Endothelial cell (in vitro differentiated cells): ENCODE measurements around the gene LIG1. TPM values are rescaled to one million over a fixed set of nuclear protein-coding genes. Genes with fewer than 3 reads are reported as not detected.

Experiments
- DNase-seq: peaks from one replicate; pipeline ENCODE4 v3.0.0; 2021; ENCODE audit warnings: low spot score
- H3K27ac Mint-ChIP-seq: one replicate; pipeline ENCODE4 v1.8.0; 2021; ENCODE audit warnings: mixed read lengths, inconsistent platforms; ENCODE audit not compliant: unreplicated experiment
- H3K27me3 Mint-ChIP-seq: one replicate; pipeline ENCODE4 v1.8.0; 2021; ENCODE audit warnings: mild to moderate bottlenecking, moderate library complexity, mixed read lengths, inconsistent platforms; ENCODE audit not compliant: unreplicated experiment
- H3K36me3 Mint-ChIP-seq: one replicate; pipeline ENCODE4 v1.8.0; 2021; ENCODE audit warnings: mild to moderate bottlenecking, low read depth, mixed read lengths, inconsistent platforms; ENCODE audit not compliant: unreplicated experiment
- H3K4me1 Mint-ChIP-seq: one replicate; pipeline ENCODE4 v1.8.0; 2021; ENCODE audit warnings: mild to moderate bottlenecking, mixed read lengths, inconsistent platforms; ENCODE audit not compliant: unreplicated experiment
- H3K4me3 Mint-ChIP-seq: one replicate; pipeline ENCODE4 v1.8.0; 2021; ENCODE audit warnings: mild to moderate bottlenecking, mixed read lengths, inconsistent platforms; ENCODE audit not compliant: unreplicated experiment
- H3K9me3 Mint-ChIP-seq: one replicate; pipeline ENCODE4 v1.8.0; 2021; ENCODE audit warnings: mixed read lengths, inconsistent platforms; ENCODE audit not compliant: unreplicated experiment
- total RNA-seq: library from RNA; stranded (reverse); fragmentation: NEBNext Ultra II Directional; extraction: Animal tissue kit (Norgen Biotek cat#: 25700); gene quantifications from one replicate; pipeline ENCODE4 v1.2.1, GENCODE V29; 2021; ENCODE audit not compliant: unreplicated experiment
- TF ChIP-seq, protein P1 (sequence below): fragments of 200-600 bp; sonication (generic); IDR thresholded peaks from one replicate; pipeline ENCODE4 v1.5.0; 2021; ENCODE audit warnings: antibody characterized with exemption; ENCODE audit not compliant: unreplicated experiment

LIG1 gene
- total RNA-seq, 1 donor from 2014 or later = 51.5 TPM

DNA sequence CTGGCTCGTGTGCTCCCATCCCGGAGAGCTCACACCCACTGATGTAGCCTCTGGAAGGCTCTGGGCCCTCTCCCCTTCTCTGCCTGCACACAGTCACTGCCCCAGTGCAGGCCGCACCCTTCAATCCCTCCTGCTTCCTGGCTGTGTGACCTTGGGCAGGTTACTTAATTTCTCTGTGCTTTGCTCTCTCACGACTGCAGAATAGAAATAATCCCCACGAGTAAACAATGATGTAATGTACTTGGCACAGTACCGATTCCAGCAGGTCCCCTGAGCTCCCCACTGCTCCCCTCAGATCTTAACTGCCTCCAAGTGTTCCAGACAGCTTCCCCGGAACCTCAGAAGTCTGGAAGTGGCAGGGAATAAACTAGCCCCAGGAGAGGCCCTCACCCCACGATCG is 16.1 kb downstream of the LIG1 start:
- H3K27me3 Mint-ChIP-seq = peaks cover 3% of the 10 kb centered on the region
- TF ChIP-seq, protein P1, sequence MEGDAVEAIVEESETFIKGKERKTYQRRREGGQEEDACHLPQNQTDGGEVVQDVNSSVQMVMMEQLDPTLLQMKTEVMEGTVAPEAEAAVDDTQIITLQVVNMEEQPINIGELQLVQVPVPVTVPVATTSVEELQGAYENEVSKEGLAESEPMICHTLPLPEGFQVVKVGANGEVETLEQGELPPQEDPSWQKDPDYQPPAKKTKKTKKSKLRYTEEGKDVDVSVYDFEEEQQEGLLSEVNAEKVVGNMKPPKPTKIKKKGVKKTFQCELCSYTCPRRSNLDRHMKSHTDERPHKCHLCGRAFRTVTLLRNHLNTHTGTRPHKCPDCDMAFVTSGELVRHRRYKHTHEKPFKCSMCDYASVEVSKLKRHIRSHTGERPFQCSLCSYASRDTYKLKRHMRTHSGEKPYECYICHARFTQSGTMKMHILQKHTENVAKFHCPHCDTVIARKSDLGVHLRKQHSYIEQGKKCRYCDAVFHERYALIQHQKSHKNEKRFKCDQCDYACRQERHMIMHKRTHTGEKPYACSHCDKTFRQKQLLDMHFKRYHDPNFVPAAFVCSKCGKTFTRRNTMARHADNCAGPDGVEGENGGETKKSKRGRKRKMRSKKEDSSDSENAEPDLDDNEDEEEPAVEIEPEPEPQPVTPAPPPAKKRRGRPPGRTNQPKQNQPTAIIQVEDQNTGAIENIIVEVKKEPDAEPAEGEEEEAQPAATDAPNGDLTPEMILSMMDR = no peak
- no peaks in the 10 kb centered on the region for H3K9me3 Mint-ChIP-seq
- peak overlapping the region; percentile 71 for H3K4me3 Mint-ChIP-seq
- DNase-seq = no peak
- peaks cover 4% of the 10 kb centered on the region for H3K4me1 Mint-ChIP-seq
- peaks cover 17% of the 10 kb centered on the region for H3K36me3 Mint-ChIP-seq
- H3K27ac Mint-ChIP-seq = no peak overlapping the region

GRCh38 chr19:48152551-48152950 is 17.6 kb downstream of the LIG1 start:
- Mint-ChIP-seq H3K9me3 (no peaks in the 10 kb centered on the region), H3K36me3 (peaks cover 3% of the 10 kb centered on the region), H3K27ac (no peak overlapping the region), H3K4me3 (no peak overlapping the region), H3K4me1 (peaks cover 4% of the 10 kb centered on the region), H3K27me3 (peaks cover 3% of the 10 kb centered on the region)
- peak; percentile 65 for DNase-seq
- TF ChIP-seq, protein P1 = peak; percentile 99

- Mint-ChIP-seq H3K4me1 (peaks cover 4% of the 10 kb centered on the region), H3K4me3 (no peak overlapping the region), H3K27me3 (no peaks in the 10 kb centered on the region), H3K27ac (no peak overlapping the region), H3K9me3 (no peaks in the 10 kb centered on the region), H3K36me3 (peaks cover 8% of the 10 kb centered on the region)
- DNase-seq = no peak
- TF ChIP-seq, protein P1 = no peak
Measured at GRCh38 chr19:48149430-48149829, 20.7 kb downstream of the LIG1 start.

DNA sequence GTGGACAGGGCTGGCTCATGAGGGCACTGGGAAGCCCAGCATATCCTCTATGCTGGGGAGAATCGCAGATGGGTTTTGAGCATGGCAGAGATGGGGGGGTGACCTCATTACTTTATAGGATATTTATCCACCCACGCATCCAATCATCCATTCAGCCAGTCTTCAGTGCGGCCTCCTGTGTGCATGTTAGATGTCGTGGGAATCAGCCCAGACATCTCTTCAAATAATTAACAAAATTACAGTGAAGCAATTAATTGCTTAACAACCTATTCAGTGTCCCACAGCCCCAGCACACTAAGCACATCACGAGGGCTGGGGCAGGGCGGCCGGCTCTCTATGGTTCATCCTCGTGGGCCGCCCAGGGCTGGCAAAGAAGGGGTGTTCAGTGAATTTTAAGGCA is 21.6 kb downstream of the LIG1 start:
- peaks cover 8% of the 10 kb centered on the region for H3K36me3 Mint-ChIP-seq
- H3K9me3 Mint-ChIP-seq = no peaks in the 10 kb centered on the region
- no peak overlapping the region for H3K4me3 Mint-ChIP-seq
- TF ChIP-seq, protein P1 = no peak
- no peak overlapping the region for H3K27ac Mint-ChIP-seq
- no peaks in the 10 kb centered on the region for H3K4me1 Mint-ChIP-seq
- H3K27me3 Mint-ChIP-seq = no peaks in the 10 kb centered on the region
- no peak for DNase-seq

DNA sequence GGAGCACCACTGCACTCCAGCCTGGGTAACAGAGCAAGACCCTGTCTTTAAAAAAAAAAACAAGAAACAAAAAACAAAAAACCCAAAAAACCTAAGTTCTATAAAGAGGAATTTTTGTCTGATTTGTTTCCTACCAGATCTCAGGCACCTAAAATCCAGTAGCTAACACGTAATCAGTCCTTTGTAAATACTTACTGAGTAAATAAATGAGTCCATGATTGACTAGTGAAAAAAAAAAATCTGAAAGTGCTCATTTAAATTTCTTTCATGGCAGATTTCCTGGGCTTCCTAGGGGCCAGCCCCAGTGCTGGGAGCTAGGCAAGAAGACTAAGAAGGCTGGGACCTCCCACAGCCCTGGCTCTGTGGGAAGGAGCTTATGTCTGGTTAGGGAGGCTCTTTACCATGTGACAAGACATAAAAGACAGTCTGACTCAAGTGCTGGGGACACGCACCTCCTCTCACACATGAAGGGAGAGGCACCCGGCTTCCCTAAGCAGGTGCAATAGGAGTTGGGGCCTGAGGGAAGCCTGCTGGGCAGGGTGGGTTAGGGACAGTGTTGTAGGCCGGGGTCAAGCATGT is 22.5 kb downstream of the LIG1 start:
- peaks cover 12% of the 10 kb centered on the region for H3K36me3 Mint-ChIP-seq
- no peak overlapping the region for H3K27ac Mint-ChIP-seq
- DNase-seq = no peak

More for the DNA sequence above, 22.5 kb downstream of the LIG1 start:
- TF ChIP-seq, protein P1 = no peak
- H3K9me3 Mint-ChIP-seq = no peaks in the 10 kb centered on the region
- no peaks in the 10 kb centered on the region for H3K27me3 Mint-ChIP-seq
- no peak overlapping the region for H3K4me3 Mint-ChIP-seq
- H3K4me1 Mint-ChIP-seq = no peaks in the 10 kb centered on the region
